ENCODE results near the gene TIGAR.
A peak's percentile ranks its signal among the peaks of the same experiment; 100 is the strongest.

Gene TIGAR

GRCh38 chr12:4307593-4308333 is 13.2 kb upstream of the TIGAR start:
- peak; percentile 72 for DNase-seq

- DNase-seq, result no peak
Measured at GRCh38 chr12:4308334-4308950, 12.6 kb upstream of the TIGAR start.

- DNase-seq, result no peak
Measured at GRCh38 chr12:4311776-4312175, 9.2 kb upstream of the TIGAR start.

GRCh38 chr12:4312251-4312650 is 8.8 kb upstream of the TIGAR start:
- DNase-seq, result no peak

- no peak for DNase-seq
Measured at GRCh38 chr12:4320497-4320852, 538 bp upstream of the TIGAR start.

- DNase-seq, result no peak
Measured at GRCh38 chr12:4322726-4323125, 1.7 kb downstream of the TIGAR start.

- DNase-seq, result no peak
Measured at GRCh38 chr12:4323396-4323795, 2.4 kb downstream of the TIGAR start.

GRCh38 chr12:4324366-4324765 is 3.4 kb downstream of the TIGAR start:
- no peak for DNase-seq

GRCh38 chr12:4325966-4326365 is 5.0 kb downstream of the TIGAR start:
- DNase-seq, result no peak

- DNase-seq, result no peak
Measured at GRCh38 chr12:4327293-4327692, 6.3 kb downstream of the TIGAR start.

GRCh38 chr12:4330203-4330602 is 9.2 kb downstream of the TIGAR start:
- DNase-seq, result no peak

GRCh38 chr12:4331221-4331620 is 10.2 kb downstream of the TIGAR start:
- DNase-seq, result no peak

GRCh38 chr12:4331842-4332241 is 10.8 kb downstream of the TIGAR start:
- no peak for DNase-seq

GRCh38 chr12:4346931-4347330 is 25.9 kb downstream of the TIGAR start:
- no peak for DNase-seq

- DNase-seq, result no peak
Measured at GRCh38 chr12:4353785-4354208, 32.8 kb downstream of the TIGAR start.

GRCh38 chr12:4355156-4356040 is 34.4 kb downstream of the TIGAR start:
- DNase-seq, result no peak

- no peak for DNase-seq
Measured at GRCh38 chr12:4356041-4356327, 35.0 kb downstream of the TIGAR start.

GRCh38 chr12:4366090-4366489 is 45.1 kb downstream of the TIGAR start:
- DNase-seq, result no peak

- DNase-seq, result no peak
Measured at GRCh38 chr12:4369548-4369947, 48.5 kb downstream of the TIGAR start.

GRCh38 chr12:4370265-4370664 is 49.3 kb downstream of the TIGAR start:
- no peak for DNase-seq

GRCh38 chr12:4372653-4373052 is 51.6 kb downstream of the TIGAR start:
- DNase-seq, result no peak

GRCh38 chr12:4375449-4375848 is 54.4 kb downstream of the TIGAR start:
- no peak for DNase-seq

- no peak for DNase-seq
Measured at GRCh38 chr12:4378772-4379171, 57.8 kb downstream of the TIGAR start.

- no peak for DNase-seq
Measured at GRCh38 chr12:4379405-4379804, 58.4 kb downstream of the TIGAR start, which contains the start of gene FGF23. Gene FGF23, minus strand, starts transcription at chr12:4379712. Its CDS starts 130 bp downstream, at chr12:4379582.
